GM10248 (cell line): ENCODE measurements around the gene ZDHHC3.
A peak's percentile ranks its signal among the peaks of the same experiment; 100 is the strongest.
"Not testable (repeated sequence)": the region's sequence is repeated elsewhere in the genome, so short reads cannot be mapped to it uniquely, and the experiment has no call there.

ENCODE experiments used
- CTCF ChIA-PET: fragments of 300-600 bp; sonication (Branson Sonifier 250); formaldehyde crosslinking; extraction: SDS; loops from one replicate; lab custom pipeline; 2021; ENCODE audit warnings: antibody characterized with exemption; lab: Yijun Ruan, JAX
- POLR2A ChIA-PET: fragments of 350-650 bp; sonication (Branson Sonifier 250); formaldehyde crosslinking; extraction: SDS; loops from one replicate; lab custom pipeline; 2020; ENCODE audit warnings: antibody characterized with exemption; lab: Yijun Ruan, JAX
- DNase-seq: peaks from one replicate; pipeline ENCODE4 v3.0.0; 2012; ENCODE audit errors: extremely low spot score
- CTCF ChIP-seq: IDR thresholded peaks from 2 replicates; pipeline ENCODE4 v1.5.1; 2012; ENCODE audit warnings: mild to moderate bottlenecking, low read depth; ENCODE audit errors: extremely low read depth, missing control alignments, control extremely low read depth

The ZDHHC3 gene

DNA sequence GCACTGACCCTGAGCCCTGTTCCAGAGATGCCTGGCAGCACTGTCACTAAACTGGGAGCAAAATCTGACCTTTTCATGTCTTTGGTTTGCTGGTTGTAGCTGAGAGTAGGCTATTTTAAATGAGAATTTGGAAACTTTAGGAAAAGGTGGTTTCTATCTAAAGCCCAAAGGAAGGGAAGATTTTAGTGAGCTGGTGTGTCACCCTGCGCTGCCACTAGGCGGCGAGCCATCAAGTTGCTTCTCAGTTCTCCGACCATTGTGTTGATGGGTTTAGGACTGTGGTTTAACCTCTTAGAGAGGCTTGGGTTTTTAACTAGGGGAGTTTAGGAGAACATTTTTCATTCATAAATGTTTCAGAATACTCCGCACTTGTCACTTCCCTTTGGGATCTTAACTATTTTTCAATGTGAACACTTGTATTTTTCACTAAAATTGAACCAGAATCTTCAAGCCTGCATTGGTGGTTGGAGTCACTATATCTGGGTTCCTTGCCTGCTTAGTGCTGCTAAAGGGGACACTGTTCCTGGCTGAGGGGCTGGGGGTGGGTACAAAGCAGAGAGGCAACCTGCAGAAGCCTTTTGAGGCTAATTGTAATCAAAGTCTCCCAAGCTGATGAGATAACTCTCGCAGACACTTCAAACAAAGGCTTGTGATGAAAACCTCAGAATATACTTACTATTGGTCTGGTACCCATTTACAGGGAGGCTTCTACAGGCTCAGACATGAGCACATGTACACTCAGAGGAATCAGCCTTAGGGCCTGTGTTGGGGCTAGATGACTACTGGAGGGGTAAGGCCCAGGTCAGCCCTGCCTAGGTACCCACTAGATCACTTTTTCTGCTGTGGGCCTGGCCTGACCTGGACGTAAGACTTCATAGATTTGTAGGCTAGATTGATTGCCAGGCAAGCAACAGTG is 16.8 kb upstream of the ZDHHC3 start:
- peak; percentile 35 for DNase-seq
- TF ChIP-seq CTCF, result peak; percentile 41
- CTCF ChIA-PET, result interaction anchor here (0.7 to 5.4 kb wide), 10 partner anchors 8 to 1085 kb away, joined by 3 to 44 read pairs (median 4); partner anchors contain the start of genes EXOSC7 and ZDHHC3
- POLR2A ChIA-PET, result no interaction called here

DNA sequence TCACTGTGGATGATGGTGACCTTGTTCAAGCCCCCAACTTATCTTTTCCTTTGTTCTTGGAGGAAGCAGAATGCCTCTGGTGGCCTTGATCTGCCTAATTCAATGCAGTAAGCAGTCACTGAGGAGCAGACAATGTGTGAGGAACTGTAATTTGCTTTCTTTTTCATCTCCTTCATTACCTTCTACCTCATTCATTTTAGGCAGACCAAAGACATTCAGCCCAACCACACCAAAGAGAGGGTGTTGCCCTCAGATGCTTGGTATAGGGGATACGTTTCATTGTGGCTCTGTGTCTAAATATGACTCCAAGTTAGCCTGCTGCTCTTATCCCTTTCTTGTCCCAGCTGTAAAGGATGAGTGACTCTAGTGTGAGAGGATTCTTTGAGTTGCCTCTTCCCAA is 15.4 kb upstream of the ZDHHC3 start:
- TF ChIP-seq CTCF, result no peak
- DNase-seq, result no peak
- POLR2A ChIA-PET, result no interaction called here
- CTCF ChIA-PET, result interaction anchor here (1.0 to 5.4 kb wide), 6 partner anchors 8 to 35 kb away, joined by 3 to 44 read pairs (median 4); partner anchors contain the start of genes EXOSC7 and ZDHHC3

DNA sequence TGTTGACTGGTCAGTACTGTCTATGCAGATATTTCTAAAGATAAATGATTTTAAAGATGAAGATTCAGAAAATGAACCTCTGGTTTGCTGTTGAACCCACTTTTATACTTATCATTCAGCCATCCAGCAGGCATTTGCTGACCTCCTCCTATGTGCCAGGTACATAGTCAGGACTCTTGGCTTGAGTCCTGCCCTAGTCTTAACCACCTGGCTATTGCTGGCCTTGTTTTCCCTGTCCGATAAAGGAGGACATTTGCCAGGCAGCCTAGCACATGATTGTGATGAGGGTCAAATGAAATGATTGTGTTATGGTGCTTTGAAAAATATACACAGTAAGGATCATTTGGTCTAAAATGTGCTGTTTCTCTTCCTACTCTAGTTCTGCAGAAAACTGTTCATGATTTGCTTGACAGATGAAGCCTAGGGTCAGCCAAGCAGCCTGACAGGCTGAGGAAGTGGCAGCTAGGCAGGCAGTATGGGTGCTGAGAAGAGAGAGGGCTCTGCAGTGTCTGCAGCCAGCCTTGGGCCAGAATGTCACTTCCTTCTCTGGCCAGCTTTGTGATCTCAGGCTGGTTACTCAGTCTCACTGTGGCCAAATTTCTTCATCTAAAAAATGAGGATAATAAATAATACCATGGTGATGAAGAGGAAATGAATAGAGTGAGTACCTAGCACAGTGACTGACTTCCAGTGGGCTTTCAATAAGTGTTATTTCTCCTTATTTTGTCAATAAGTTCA is 13.8 kb upstream of the ZDHHC3 start:
- ChIA-PET CTCF (interaction anchor here (1.0 to 3.3 kb wide), 4 partner anchors 13 to 22 kb away, joined by 3 to 16 read pairs (median 3); partner anchors contain the start of genes EXOSC7 and ZDHHC3), POLR2A (no interaction called here)
- no peak for TF ChIP-seq CTCF
- no peak for DNase-seq

- DNase-seq, result no peak
- no peak for TF ChIP-seq CTCF
- POLR2A ChIA-PET, result no interaction called here
- CTCF ChIA-PET, result interaction anchor here (1.0 to 3.3 kb wide), 4 partner anchors 12 to 66 kb away, joined by 3 to 16 read pairs (median 6); partner anchors contain the start of genes EXOSC7 and ZDHHC3
Measured at GRCh38 chr3:44989141-44989540, 13.2 kb upstream of the ZDHHC3 start.

- TF ChIP-seq CTCF, result no peak
- DNase-seq, result no peak
- CTCF ChIA-PET, result interaction anchor here (1.1 to 3.3 kb wide), 7 partner anchors 8 to 67 kb away, joined by 3 to 16 read pairs (median 8); partner anchors contain the start of genes EXOSC7 and ZDHHC3
- POLR2A ChIA-PET, result no interaction called here
Measured at GRCh38 chr3:44988073-44988472, 12.1 kb upstream of the ZDHHC3 start.

- TF ChIP-seq CTCF, result no peak
- no peak for DNase-seq
- CTCF ChIA-PET, result interaction anchor here (1.3 to 2.9 kb wide), 5 partner anchors 9 to 51 kb away, joined by 5 to 13 read pairs (median 8); partner anchors contain the start of genes EXOSC7 and ZDHHC3
- POLR2A ChIA-PET, result no interaction called here
Measured at GRCh38 chr3:44987332-44987731, 11.4 kb upstream of the ZDHHC3 start.

- CTCF ChIA-PET, result interaction anchor here (1.5 to 4.9 kb wide), 5 partner anchors 7 to 52 kb away, joined by 5 to 44 read pairs (median 9); partner anchors contain the start of genes EXOSC7 and ZDHHC3
- not testable (repeated sequence) for DNase-seq
- POLR2A ChIA-PET, result interaction anchor here (0.7 kb wide), 1 partner anchor 12 kb away, joined by 5 read pairs; no protein-coding TSS in a partner anchor
Measured at GRCh38 chr3:44986330-44986729, 10.4 kb upstream of the ZDHHC3 start.
